Gastrocnemius medialis (tissue), 4 donors: ENCODE measurements around the gene SMURF2. TPM values are rescaled to one million over a fixed set of nuclear protein-coding genes. Genes with fewer than 3 reads are reported as not detected.

Source experiments
- ATAC-seq, 2 donors: fragments of 150-250 bp; one replicate each; pipeline ENCODE4 v1.9.1; 2016
- DNase-seq, 2 donors: peaks; one replicate each; pipeline ENCODE4 v3.0.0-alpha.2; 2019
- H3K27ac ChIP-seq, 4 donors: fragments of 200-600 bp; sonication (generic); 1 replicate in 1 of 4; 2 replicates in 3 of 4; pipeline ENCODE4 v1.5.1; 2016 to 2018; ENCODE audit warnings: mild to moderate bottlenecking in 2 of 4, moderate library complexity in 1 of 4
- H3K27me3 ChIP-seq, 3 donors: fragments of 200-600 bp; sonication (generic) in 2 of 3; 1 replicate in 1 of 3; 2 replicates in 2 of 3; pipeline versions ENCODE4 v1.5.1 to v1.6.0; 2016 to 2019; ENCODE audit warnings: mild to moderate bottlenecking in 1 of 3, moderate library complexity in 1 of 3
- H3K36me3 ChIP-seq, 2 donors: fragments of 200-600 bp; sonication (generic) in 1 of 2; one replicate each; pipeline ENCODE4 v1.5.1; 2017 to 2018
- H3K4me1 ChIP-seq, 2 donors: fragments of 200-600 bp; sonication (generic) in 1 of 2; one replicate each; pipeline ENCODE4 v1.5.1; 2016 to 2017; ENCODE audit warnings: mild to moderate bottlenecking in 2 of 2
- H3K4me3 ChIP-seq, 4 donors: fragments of 200-600 bp; sonication (generic) in 3 of 4; 1 replicate in 1 of 4; 2 replicates in 3 of 4; pipeline ENCODE4 v1.5.1; 2016 to 2019; ENCODE audit warnings: mild to moderate bottlenecking in 2 of 4
- H3K9me3 ChIP-seq, 3 donors: fragments of 200-600 bp; sonication (generic) in 2 of 3; 1 replicate in 1 of 3; 2 replicates in 2 of 3; pipeline ENCODE4 v1.5.1; 2016 to 2019
- POLR2A ChIP-seq, 2 donors: fragments of 450-650 bp; IDR thresholded peaks; one replicate each; pipeline ENCODE4 v1.6.1; 2017; ENCODE audit warnings: antibody characterized with exemption in 2 of 2, mild to moderate bottlenecking in 2 of 2, moderate library complexity in 2 of 2
- in situ Hi-C, 4 donors: fragments of 200-750 bp; cut with MboI; loops; one replicate each; pipeline versions ENCODE4 v1.15.0 to v1.8.0; 2017; ENCODE audit warnings: low sequenced_read_pairs in 4 of 4
- intact Hi-C: fragments of 100-400 bp; cut with DNase I; formaldehyde crosslinking; loops from one replicate; pipeline ENCODE4 v1.15.1; 2023; ENCODE audit warnings: low total_unique reads
- total RNA-seq, 4 donors: library from RNA; depleted of rRNA; stranded (reverse); fragments of >200 nt; gene quantifications; one replicate each; pipeline versions ENCODE4 v1.1.0 to v1.2.3, GENCODE V29; 2016
- TF ChIP-seq, protein P1 (sequence below), 5 experiments: fragments of 450-650 bp in 3 of 5; fragments of 200-600 bp in 2 of 5; sonication (generic) in 2 of 5; IDR thresholded peaks in 4 of 5; conservative IDR thresholded peaks in 1 of 5; 1 replicate in 4 of 5; 2 replicates in 1 of 5; pipeline ENCODE4 v1.5.1; 2016 to 2019; ENCODE audit warnings: antibody characterized with exemption in 5 of 5, mild to moderate bottlenecking in 3 of 5, moderate library complexity in 3 of 5

Gene SMURF2
- total RNA-seq: 10 to 100 TPM in 3 of 4 donors, 1 to 10 TPM in 1; 8.9 to 15.3 (median 11.4) TPM

DNA sequence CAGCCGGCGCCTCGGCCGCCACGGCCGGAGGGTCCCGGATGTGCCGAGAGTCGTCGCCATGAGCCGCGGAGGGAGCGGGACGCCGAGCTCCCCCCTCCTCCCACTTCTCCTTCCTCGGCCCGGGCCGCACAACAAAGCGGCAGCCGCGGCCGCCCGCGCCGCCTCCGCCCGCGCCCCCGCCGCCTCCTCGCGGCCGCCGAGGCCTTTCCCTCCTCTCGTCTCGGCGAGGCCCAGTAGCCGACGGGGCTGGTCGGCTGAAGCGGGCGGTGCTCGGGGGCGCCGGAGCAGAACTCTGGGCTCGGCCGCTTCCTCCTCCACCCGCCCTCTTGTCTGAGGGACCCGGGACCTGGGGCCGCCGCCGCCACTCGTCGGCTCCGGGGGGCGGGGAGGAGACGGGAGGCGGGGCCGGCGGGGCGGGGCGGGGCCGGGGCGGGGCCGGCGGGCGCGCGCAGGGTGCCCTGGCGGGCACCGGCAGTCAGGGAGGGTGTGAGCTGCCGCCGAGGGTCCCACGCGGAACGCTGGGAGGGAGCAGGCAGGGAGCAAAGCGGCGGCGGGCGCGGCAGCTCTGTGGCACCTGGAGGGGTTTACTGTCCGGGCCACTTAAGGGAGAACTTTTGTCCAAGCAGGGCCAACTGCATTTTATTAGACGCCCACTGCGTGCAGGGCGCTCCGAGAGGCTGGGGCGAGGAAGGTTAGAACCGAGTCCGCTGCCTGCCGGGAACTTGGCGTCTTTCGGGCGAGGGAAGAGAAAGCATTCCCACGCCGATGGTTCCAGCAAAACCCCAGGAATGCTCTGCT lies at the start of gene SMURF2:
Gene SMURF2, minus strand, starts transcription at position 332 of the 798 bp plus-strand sequence. CDS start 427 bp downstream, outside the sequence.
- ATAC-seq: peak; percentile 88 to 91
- H3K4me3 ChIP-seq: peak within 1 kb of the TSS; percentile 75 to 90 (median 82)
- TF ChIP-seq, protein P1, sequence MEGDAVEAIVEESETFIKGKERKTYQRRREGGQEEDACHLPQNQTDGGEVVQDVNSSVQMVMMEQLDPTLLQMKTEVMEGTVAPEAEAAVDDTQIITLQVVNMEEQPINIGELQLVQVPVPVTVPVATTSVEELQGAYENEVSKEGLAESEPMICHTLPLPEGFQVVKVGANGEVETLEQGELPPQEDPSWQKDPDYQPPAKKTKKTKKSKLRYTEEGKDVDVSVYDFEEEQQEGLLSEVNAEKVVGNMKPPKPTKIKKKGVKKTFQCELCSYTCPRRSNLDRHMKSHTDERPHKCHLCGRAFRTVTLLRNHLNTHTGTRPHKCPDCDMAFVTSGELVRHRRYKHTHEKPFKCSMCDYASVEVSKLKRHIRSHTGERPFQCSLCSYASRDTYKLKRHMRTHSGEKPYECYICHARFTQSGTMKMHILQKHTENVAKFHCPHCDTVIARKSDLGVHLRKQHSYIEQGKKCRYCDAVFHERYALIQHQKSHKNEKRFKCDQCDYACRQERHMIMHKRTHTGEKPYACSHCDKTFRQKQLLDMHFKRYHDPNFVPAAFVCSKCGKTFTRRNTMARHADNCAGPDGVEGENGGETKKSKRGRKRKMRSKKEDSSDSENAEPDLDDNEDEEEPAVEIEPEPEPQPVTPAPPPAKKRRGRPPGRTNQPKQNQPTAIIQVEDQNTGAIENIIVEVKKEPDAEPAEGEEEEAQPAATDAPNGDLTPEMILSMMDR (IDR thresholded peaks at IDR 0.05 in 4 of 5, conservative IDR thresholded peaks at IDR 0.05 in 1 of 5): peak in 2 of 5 experiments; percentile 24 to 31
- TF ChIP-seq POLR2A (IDR thresholded peaks at IDR 0.05): peak; percentile 87 to 98
- peak; percentile 56 to 70 for DNase-seq
- peaks cover 15 to 22% of the 10 kb centered on the region in 2 donors for H3K4me1 ChIP-seq
- H3K27ac ChIP-seq: peak within 1 kb of the TSS; percentile 87 to 95 (median 90)
- intact Hi-C loops: loop anchor here (5.0 kb wide), 1 partner anchor 155 kb away; the partner anchor contains the start of genes CEP95 and DDX5
- in situ Hi-C loops: no loop called here
- no peaks in the 10 kb centered on the region for H3K27me3 ChIP-seq
- no peaks in the 10 kb centered on the region for H3K36me3 ChIP-seq
- H3K9me3 ChIP-seq: no peaks in the 10 kb centered on the region

DNA sequence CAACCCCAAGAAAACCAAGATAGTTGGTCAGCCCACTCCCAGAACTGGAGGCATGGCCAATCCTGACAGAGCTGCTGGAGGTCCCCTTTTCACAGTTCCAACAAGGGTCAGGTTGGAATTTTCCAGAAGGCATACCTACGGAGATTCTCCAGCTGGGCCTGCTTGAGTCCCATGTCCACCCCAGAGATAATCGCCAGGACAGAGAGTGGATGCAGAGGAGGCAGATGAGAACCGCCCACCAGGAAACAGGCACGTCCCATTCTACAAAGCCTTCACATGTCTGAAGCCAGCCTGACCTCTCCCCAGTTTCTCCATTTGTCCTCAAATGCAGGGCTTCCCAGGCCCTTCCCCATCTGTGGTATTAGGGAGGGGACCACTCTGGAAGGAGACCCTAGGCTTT lies 47.4 kb upstream of the SMURF2 start:
- H3K27ac ChIP-seq: no peak overlapping the region
- no peak for TF ChIP-seq POLR2A (IDR thresholded peaks at IDR 0.05)
- TF ChIP-seq, protein P1 (IDR thresholded peaks at IDR 0.05 in 4 of 5, conservative IDR thresholded peaks at IDR 0.05 in 1 of 5): no peak
- ATAC-seq (no peak), DNase-seq (no peak)
- intact Hi-C loops: no loop called here
- no peaks in the 10 kb centered on the region for H3K27me3 ChIP-seq
- no peak overlapping the region for H3K4me3 ChIP-seq
- no peaks in the 10 kb centered on the region for H3K36me3 ChIP-seq
- H3K9me3 ChIP-seq: no peaks in the 10 kb centered on the region
- in situ Hi-C loops: no loop called here
- peaks cover 5 to 7% of the 10 kb centered on the region in 2 donors for H3K4me1 ChIP-seq

GRCh38 chr17:64707050-64707591 lies 45.0 kb upstream of the SMURF2 start:
- peak; percentile 84 to 85 for ATAC-seq

DNA sequence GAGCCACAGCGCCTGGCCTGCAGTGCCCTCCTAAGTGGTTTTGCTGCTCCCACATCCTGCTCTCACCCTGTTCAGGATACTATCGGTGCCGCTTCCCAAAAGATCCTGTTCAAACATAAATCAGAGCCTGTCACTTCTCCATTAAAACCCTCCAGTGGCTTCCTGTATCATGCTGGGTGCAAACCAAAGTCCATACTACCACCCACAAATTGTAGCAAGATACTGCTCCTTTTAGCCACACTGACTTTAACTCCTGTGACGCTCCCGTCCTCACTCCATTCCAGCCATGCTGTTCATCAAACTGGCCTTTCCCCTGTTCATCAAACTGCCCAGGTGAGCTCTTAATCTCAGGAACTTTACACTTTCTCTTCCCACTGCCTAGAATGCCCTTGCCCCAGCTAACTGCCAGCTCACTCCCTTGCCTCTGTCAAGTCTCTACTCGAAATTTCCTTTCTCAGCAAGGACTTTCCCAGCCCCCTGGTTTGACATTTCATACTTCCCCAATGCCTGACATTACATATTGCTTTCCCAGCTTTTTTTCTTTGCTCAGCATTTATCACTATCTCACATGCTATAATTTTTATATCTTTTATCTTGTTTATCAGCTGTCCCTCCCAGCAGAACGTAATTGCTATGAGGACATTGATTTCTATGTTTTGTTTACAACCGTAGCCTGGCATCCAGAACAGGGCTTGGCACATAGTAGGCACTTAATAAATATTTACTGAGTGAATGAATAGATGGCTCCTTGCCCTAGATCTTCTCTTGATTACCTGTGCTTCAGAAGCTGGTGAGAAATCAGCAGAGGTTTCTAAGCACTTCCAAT lies 44.3 kb upstream of the SMURF2 start:
- Histone ChIP-seq H3K27ac (peak overlapping the region; percentile 27 to 61 (median 38)), H3K36me3 (no peaks in the 10 kb centered on the region), H3K4me3 (no peak overlapping the region), H3K27me3 (no peaks in the 10 kb centered on the region), H3K9me3 (no peaks in the 10 kb centered on the region), H3K4me1 (peaks cover 5 to 7% of the 10 kb centered on the region in 2 donors)
- DNase-seq: no peak
- in situ Hi-C loops (no loop called here), intact Hi-C loops (no loop called here)
- ATAC-seq: no peak
- TF ChIP-seq, protein P1 (IDR thresholded peaks at IDR 0.05 in 4 of 5, conservative IDR thresholded peaks at IDR 0.05 in 1 of 5): no peak
- TF ChIP-seq POLR2A (IDR thresholded peaks at IDR 0.05): no peak

More at GRCh38 chr17:64707050-64707591, 45.0 kb upstream of the SMURF2 start:
- no peak for TF ChIP-seq POLR2A (IDR thresholded peaks at IDR 0.05)
- TF ChIP-seq, protein P1 (IDR thresholded peaks at IDR 0.05 in 4 of 5, conservative IDR thresholded peaks at IDR 0.05 in 1 of 5): no peak
- Histone ChIP-seq H3K4me1 (peaks cover 5 to 7% of the 10 kb centered on the region in 2 donors), H3K9me3 (no peaks in the 10 kb centered on the region), H3K27me3 (no peaks in the 10 kb centered on the region), H3K36me3 (no peaks in the 10 kb centered on the region), H3K4me3 (no peak overlapping the region), H3K27ac (peak overlapping the region; percentile 27 to 61 (median 38))
- peak; percentile 56 to 74 for DNase-seq
- in situ Hi-C loops: no loop called here
- intact Hi-C loops: no loop called here
